ENCODE results near the gene SLC9A8.
"Not testable (repeated sequence)": the region's sequence is repeated elsewhere in the genome, so short reads cannot be mapped to it uniquely, and the experiment has no call there.

Gene SLC9A8

GRCh38 chr20:49850463-49851230 lies 38.0 kb downstream of the SLC9A8 start:
- no peak for DNase-seq (ENCODE audit: low spot score)

- no peak for DNase-seq (ENCODE audit: low spot score)
Measured at GRCh38 chr20:49851231-49851705, 38.6 kb downstream of the SLC9A8 start.

DNA sequence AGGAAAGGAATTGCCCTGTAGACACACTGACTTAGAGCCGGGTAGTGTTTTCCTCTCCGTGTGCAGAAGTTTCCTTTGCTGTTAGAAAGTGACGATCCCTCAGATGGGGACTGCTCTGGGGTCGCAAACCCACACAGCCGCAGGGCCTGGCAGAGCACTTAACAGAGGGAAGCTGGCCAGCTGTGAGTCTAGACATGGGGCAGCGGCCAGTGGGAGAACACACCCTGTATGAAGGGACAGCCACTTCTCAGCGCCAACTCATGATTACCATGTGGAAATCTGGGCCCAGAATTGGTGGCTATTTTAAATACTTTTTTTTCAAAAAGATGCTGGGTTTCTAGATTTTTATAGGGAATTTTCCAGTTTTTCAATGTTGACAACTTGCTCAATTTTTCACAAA lies 39.4 kb downstream of the SLC9A8 start:
- DNase-seq (ENCODE audit: low spot score) = no peak

- no peak for DNase-seq (ENCODE audit: low spot score)
Measured at GRCh38 chr20:49852522-49853080, 40.0 kb downstream of the SLC9A8 start.

GRCh38 chr20:49853640-49854039 lies 41.0 kb downstream of the SLC9A8 start:
- DNase-seq (ENCODE audit: low spot score) = no peak

DNA sequence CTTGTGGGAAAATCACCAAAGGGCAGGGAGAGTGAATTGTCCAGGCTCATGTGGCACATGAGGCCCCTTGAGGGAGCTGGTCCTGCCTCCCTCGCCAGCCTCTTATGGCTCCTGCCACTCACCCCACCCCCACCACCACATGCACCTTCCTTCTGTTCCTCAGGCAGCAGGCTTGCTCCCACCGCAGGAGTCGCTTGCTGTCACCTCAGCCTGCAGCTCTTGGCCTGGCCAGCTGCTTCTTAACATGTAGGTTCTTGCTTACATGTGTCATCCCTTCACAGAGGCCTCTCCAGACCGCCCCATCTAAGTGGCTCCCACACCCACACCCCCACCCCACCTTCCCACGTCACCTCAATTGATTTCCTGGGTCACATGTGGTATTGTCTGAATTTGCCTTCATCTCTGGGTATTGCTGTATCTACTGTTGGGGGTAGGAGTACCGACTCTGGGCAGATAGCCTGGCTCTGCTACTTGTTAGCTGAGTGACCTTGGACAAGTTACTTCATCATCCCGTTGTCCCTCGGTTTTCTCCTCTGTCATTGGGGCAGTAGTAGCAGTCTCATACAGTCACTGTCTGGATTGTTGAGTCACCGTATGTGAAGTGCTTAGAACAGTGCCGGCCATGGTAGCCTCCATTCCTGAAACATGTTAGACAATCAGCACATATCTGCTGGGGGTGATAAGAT lies 41.7 kb downstream of the SLC9A8 start:
- no peak for DNase-seq (ENCODE audit: low spot score)

DNA sequence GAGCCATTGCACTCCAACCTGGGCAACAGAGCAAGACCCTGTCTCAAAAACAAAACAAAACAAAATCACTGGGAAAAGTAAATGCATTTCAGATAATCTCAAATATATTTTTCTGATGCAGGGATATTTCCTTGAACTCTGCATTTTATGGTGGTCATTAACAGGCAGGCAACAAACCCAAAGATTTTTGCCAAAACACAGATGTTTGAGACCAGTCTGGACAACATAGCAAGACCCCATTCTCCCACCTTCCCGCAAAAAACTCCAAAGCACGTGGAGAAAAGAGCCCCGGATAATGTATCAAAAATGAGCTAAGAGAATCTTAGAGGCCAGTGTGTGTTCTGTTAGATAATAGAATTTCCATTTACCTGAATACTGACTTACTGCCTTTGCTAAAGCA lies 44.3 kb downstream of the SLC9A8 start:
- no peak for DNase-seq (ENCODE audit: low spot score)

- no peak for DNase-seq (ENCODE audit: low spot score)
Measured at GRCh38 chr20:49858076-49858585, 45.5 kb downstream of the SLC9A8 start.

DNA sequence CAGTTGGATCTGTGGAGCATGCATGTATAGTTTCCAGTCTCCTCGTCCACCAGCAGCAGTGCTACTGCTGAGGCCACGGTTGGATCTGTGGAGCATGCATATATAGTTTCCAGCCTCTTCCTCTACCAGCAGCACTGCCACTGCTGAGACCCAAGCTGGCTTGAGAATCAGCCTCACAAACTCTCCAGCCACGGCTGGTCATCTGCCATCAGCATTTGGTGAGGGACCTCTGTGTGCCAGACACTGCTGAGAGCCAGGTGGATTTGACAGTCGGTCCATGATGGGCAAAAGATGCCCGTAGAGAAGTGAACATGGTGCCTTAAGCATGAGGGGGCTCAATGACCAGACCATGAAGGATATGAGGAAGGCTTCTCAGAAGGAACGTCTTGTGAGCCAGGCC lies 46.4 kb downstream of the SLC9A8 start:
- no peak for DNase-seq (ENCODE audit: low spot score)

DNA sequence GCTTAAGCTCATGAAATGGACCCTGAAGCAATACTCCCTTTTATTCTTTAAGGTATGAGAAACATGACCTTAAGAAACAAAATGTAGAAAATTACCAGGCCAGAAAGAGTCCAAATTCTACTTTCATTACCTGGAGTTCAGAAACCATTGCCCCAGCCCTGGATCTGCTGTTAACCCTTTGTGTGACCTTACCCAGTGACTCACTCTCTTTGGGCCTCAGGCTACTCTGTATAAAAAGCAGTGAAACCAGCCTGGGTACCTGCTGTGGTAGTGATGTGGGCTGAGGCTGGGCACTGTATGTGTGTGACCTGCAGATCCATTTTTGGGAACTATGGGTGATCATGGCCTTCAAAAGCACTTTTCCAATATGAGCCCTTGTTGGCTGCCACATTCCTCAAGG lies 47.2 kb downstream of the SLC9A8 start:
- no peak for DNase-seq (ENCODE audit: low spot score)

GRCh38 chr20:49861232-49861631 lies 48.6 kb downstream of the SLC9A8 start:
- not testable (repeated sequence) for DNase-seq (ENCODE audit: low spot score)

- no peak for DNase-seq (ENCODE audit: low spot score)
Measured at GRCh38 chr20:49862607-49863200, 50.1 kb downstream of the SLC9A8 start.

DNA sequence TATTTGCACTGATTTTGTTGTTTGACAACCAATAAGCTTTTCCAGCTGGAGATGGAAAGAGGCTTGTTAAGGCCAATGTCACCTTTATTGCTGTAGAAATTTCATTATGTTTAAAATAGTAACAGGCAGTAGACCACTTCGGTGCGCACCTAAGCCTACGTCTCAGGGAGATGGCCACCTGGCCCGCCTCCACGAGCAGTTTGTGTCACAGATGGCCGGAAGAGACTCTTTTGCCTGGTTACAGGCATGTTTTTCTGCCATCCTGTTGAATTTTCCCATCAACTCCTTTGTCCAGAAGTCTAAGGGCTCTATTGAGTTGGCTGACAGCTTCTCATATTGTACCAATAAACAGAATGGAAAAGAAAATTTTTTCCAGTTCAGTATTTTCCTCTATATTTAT lies 51.0 kb downstream of the SLC9A8 start:
- no peak for DNase-seq (ENCODE audit: low spot score)

DNA sequence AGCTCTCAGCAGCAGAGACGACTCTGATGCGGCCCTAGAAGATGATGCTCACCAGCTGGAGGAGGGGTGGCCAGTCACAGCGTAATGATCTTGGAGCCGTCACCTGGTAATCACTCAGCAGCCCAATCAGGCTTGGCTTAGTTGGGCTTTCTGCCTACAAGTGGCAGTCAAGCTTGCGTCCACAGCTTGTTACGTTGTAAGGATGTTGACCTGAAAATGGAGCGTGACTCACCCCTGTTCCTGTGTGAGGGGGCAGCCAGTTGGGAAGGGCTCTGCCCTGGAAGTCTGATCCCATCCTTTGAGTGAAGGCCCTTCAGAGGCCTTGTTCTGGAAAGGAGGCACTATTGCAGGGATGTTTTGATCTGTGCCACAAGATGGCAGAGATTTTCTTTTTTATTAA lies 52.9 kb downstream of the SLC9A8 start:
- no peak for DNase-seq (ENCODE audit: low spot score)

- no peak for DNase-seq (ENCODE audit: low spot score)
Measured at GRCh38 chr20:49866051-49866450, 53.4 kb downstream of the SLC9A8 start.

- DNase-seq (ENCODE audit: low spot score) = no peak
Measured at GRCh38 chr20:49867453-49868215, 55.0 kb downstream of the SLC9A8 start.

DNA sequence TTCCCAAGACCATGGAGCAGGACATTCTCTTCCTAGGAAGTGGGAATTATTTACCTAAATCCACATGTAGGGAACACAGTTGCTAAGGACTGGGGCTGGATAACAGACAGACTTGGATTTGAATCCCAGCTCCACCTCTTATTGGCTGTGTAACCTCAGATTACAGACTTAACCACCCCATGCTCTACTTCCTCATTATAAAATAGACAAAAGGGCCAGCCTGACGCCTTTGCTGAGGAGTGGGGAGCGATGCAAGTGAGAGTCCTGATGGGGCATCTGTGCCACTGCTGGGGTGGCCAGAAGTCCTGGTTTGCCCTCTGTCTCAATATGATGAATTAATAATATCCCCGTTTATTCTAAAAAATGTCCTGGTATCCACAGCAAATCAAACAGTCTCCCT lies 55.9 kb downstream of the SLC9A8 start:
- no peak for DNase-seq (ENCODE audit: low spot score)

GRCh38 chr20:49868964-49869363 lies 56.3 kb downstream of the SLC9A8 start:
- no peak for DNase-seq (ENCODE audit: low spot score)

DNA sequence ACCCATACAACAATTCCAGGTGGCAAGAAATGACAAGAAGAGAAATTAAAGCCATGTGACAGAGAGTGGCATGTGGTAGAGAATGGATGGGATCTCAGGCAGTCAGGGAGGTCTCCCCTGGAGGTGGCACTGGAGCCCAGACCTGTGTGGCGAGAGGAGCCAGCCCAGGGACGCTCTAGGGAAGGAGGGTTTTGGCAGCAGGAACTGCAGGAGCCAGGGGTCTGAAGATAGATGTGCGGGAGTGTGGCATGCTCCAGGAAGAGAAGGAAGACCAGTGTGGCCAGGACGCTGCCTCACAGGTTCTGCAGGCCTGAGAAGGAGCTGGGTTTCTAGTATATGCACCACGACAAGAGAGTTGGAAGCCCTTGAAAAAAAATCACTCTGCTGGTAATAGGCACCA lies 57.6 kb downstream of the SLC9A8 start:
- DNase-seq (ENCODE audit: low spot score) = no peak

DNA sequence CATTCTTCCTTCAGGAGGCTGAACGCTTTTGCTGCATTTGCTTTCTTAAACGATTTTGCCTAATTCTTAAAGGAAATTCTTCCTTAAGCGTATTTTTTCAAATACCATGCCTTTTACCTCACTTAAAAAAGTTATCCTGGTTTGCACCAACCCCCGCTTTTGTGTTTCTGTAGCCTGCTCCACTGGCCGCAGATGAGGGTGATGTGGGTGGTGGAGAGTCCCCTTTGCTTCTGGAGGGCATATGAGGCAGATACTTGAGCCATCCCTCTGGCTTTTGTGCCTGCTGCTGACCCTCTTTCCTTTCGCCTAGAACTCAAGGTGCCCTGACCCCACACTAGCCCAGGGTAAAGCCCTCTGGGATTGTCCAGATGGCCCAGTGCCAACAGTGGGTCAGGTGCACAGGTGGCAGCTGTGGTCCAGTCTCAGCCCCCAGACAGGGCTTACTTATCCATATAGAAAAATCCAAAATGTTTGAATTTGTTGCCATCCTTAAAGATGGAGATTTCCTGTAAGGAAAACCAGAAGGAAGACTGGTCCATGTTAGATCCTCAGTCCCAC lies 58.8 kb downstream of the SLC9A8 start:
- no peak for DNase-seq (ENCODE audit: low spot score)

DNA sequence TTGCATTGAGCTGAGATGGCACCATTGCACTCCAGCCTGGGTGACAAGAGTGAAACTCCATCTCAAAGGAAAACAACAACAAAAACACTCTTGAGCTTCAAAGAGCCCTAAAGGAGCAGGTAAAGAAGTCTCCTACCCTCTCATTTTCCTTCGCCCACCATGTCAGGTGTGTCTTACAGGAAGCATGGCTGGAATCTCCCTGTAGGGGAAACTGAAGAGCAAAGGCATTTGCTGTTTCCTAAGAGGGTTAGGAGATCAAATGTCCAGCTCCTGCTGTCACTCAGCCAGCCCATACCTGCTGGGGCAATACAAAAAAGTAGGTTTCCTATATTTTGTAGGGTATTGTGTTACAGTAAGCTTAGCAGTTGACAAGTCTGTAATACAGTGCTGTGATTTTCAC lies 59.4 kb downstream of the SLC9A8 start:
- DNase-seq (ENCODE audit: low spot score) = no peak

DNA sequence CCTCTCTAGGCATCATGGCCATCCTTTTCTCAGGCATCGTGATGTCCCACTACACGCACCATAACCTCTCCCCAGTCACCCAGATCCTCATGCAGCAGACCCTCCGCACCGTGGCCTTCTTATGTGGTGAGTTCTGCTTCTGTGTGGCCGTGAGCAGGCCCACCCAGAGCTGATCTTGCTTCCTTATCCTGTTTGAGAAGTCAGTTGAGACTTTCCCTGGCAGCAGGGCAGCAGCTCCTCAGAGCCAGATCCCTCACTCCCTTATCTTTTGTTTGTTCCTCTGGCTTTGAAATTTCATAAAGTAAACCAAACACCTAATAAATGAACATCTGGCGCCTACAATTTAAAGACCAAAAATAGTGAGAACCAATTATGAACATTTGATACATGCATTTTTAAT lies 62.1 kb downstream of the SLC9A8 start:
- no peak for DNase-seq (ENCODE audit: low spot score)
